ENCODE results near the gene CD160. TPM values are rescaled to one million over a fixed set of nuclear protein-coding genes. Genes with fewer than 3 reads are reported as not detected.
"Not testable (repeated sequence)": the region's sequence is repeated elsewhere in the genome, so short reads cannot be mapped to it uniquely, and the experiment has no call there.

CD160 gene
- total and polyA plus RNA-seq, 10 of the 15 experiments (the other 5 are each of a cell fraction or from before 2014, with no cell fraction given) = 0.06 to 1.1 (median 0.26) TPM; not detected in 5

DNA sequence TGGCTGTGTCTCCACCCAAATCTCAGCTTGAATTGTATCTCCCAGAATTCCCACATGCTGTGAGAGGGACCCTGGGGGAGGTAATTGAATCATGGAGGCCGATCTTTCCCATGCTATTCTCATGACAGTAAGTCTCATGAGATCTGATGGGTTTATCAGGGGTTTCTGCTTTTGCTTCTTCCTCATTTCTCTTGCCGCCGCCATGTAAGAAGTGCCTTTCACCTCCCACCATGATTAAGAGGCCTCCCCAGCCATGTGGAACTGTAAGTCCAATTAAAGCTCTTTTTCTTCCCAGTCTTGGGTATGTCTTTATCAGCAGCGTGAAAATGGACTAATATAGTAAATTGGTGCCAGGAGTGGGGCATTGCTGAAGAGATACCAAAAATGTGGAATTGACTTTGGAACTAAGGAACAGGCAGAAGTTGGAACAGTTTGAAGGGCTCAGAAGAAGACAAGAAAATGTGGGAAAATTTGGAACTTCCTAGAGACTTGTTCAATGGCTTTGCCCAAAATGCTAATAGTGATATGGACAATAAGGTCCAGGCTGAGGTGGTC lies 41.2 kb downstream of the CD160 start:
- H3K79me2 ChIP-seq (ENCODE audit: control insufficient read depth, insufficient read depth, low read length); H3K4me2 ChIP-seq (ENCODE audit: control insufficient read depth, insufficient read depth); SMC1A ChIA-PET (ENCODE audit: uncharacterized antibody, unreplicated experiment); H3K4me1 ChIP-seq (ENCODE audit: control insufficient read depth, insufficient read depth, low read length); H3K4me3 ChIP-seq; H3K9ac ChIP-seq (ENCODE audit: control insufficient read depth, insufficient read depth, low read length); ATAC-seq; intact Hi-C loops (cut with micrococcal nuclease; ENCODE audit: unreplicated experiment); H4K20me1 ChIP-seq (ENCODE audit: control insufficient read depth, insufficient read depth); POLR2A ChIA-PET; H3K9me3 ChIP-seq (replicated peaks; ENCODE audit: control insufficient read depth, insufficient read depth, low read length); RAD21 ChIA-PET (ENCODE audit: unreplicated experiment); H2AFZ ChIP-seq (ENCODE audit: control insufficient read depth, low read depth, low read length); H3K27ac ChIP-seq (ENCODE audit: control insufficient read depth, insufficient read depth); BruUV-seq (replicated peaks); H3K27me3 ChIP-seq (replicated peaks in 1 of 2; ENCODE audit: control insufficient read depth in 2 of 2, insufficient read depth in 2 of 2, low read length in 1 of 2); FAIRE-seq; in situ Hi-C loops (cut with MboI); DNase-seq (ENCODE audit: low read depth, low spot score); H3K36me3 ChIP-seq (ENCODE audit: control insufficient read depth in 2 of 2, insufficient read depth in 2 of 2, low read length in 1 of 2): not testable (repeated sequence)
- CTCF ChIA-PET = interaction anchor here (1.1 to 1.7 kb wide), 2 partner anchors 10 to 14 kb away, joined by 3 to 4 read pairs; no protein-coding TSS in a partner anchor
- WGBS (ENCODE audit: insufficient coverage, insufficient replicate concordance, low lambda C conversion rate, missing lambda C conversion rate) = 100% methylated on average over 4 of the region's 4 CpGs

DNA sequence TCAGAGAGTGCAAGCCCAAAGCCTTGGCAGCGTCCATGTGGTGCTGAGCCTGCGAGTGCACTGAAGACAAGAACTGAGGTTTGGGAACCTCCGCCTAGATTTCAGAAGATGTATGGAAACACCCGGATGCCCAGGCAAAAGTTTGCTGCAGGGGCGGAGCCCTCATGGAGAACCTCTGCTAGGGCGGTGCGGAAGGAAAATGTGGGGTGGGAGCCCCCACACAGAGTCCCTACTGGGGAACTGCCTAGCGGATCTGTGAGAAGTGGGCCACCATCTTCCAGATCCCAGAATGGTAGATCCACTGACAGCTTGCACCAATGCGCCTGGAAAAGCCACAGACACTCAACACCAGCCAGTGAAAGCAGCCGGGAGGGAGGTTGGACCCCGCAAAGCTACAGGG lies 42.2 kb downstream of the CD160 start:
- H3K27me3 ChIP-seq (replicated peaks in 1 of 2; ENCODE audit: control insufficient read depth in 2 of 2, insufficient read depth in 2 of 2, low read length in 1 of 2); SMC1A ChIA-PET (ENCODE audit: uncharacterized antibody, unreplicated experiment); CTCF ChIA-PET; H3K4me2 ChIP-seq (ENCODE audit: control insufficient read depth, insufficient read depth); H3K36me3 ChIP-seq (ENCODE audit: control insufficient read depth in 2 of 2, insufficient read depth in 2 of 2, low read length in 1 of 2); H3K9me3 ChIP-seq (replicated peaks; ENCODE audit: control insufficient read depth, insufficient read depth, low read length); H3K27ac ChIP-seq (ENCODE audit: control insufficient read depth, insufficient read depth); FAIRE-seq; BruUV-seq (replicated peaks); intact Hi-C loops (cut with micrococcal nuclease; ENCODE audit: unreplicated experiment); H2AFZ ChIP-seq (ENCODE audit: control insufficient read depth, low read depth, low read length); DNase-seq (ENCODE audit: low read depth, low spot score); H3K4me1 ChIP-seq (ENCODE audit: control insufficient read depth, insufficient read depth, low read length); H3K9ac ChIP-seq (ENCODE audit: control insufficient read depth, insufficient read depth, low read length); H3K4me3 ChIP-seq; ATAC-seq; RAD21 ChIA-PET (ENCODE audit: unreplicated experiment); in situ Hi-C loops (cut with MboI); H4K20me1 ChIP-seq (ENCODE audit: control insufficient read depth, insufficient read depth); POLR2A ChIA-PET; H3K79me2 ChIP-seq (ENCODE audit: control insufficient read depth, insufficient read depth, low read length): not testable (repeated sequence)
- 97% methylated on average over 11 of the region's 11 CpGs for WGBS (ENCODE audit: insufficient coverage, insufficient replicate concordance, low lambda C conversion rate, missing lambda C conversion rate)

DNA sequence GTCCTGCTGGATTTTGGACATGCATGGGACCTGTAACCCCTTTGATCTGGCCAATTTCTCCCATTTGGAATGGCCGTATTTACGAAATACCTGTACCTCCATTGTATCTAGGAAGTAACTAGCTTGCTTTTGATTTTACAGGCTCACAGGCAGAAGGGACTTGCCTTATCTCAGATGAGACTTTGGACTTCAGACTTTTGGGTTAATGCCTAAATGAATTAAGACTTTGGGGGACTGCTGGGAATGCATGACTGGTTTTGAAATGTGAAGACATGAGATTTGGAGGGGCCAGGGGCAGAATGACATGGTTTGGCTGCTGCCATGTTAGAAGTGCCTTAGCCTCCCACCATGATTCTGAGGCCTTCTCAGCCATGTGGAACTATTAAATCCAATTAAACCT lies 42.7 kb downstream of the CD160 start:
- RAD21 ChIA-PET (ENCODE audit: unreplicated experiment); FAIRE-seq: not testable (repeated sequence)

DNA sequence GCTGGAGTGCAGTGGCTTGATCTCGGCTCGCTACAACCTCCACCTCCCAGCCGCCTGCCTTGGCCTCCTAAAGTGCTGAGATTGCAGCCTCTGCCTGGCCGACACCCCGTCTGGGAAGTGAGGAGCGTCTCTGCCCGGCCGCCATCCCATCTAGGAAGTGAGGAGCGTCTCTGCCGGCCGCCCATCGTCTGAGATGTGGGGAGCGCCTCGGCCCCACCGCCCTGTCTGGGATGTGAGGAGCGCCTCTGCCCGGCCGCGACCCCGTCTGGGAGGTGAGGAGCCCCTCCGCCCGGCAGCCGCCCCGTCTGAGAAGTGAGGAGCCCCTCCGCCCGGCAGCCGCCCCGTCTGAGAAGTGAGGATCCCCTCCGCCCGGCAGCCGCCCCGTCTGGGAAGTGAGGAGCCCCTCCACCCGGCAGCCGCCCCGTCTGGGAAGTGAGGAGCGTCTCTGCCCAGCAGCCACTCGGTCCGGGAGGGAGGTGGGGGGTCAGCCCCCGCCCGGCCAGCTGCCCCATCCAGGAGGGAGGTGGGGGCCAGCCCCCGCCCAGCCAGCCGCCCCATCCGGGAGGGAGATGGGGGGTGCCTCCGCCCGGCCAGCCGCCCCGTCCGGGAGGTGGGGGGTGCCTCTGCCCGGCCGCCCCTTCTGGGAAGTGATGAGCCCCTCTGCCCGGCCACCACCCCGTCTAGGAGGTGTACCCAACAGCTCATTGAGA lies 45.1 kb downstream of the CD160 start:
- DNase-seq (ENCODE audit: low read depth, low spot score); in situ Hi-C loops (cut with MboI); H3K27me3 ChIP-seq (replicated peaks in 1 of 2; ENCODE audit: control insufficient read depth in 2 of 2, insufficient read depth in 2 of 2, low read length in 1 of 2); H3K9ac ChIP-seq (ENCODE audit: control insufficient read depth, insufficient read depth, low read length); H2AFZ ChIP-seq (ENCODE audit: control insufficient read depth, low read depth, low read length); FAIRE-seq; H3K4me3 ChIP-seq; CTCF ChIA-PET; H3K79me2 ChIP-seq (ENCODE audit: control insufficient read depth, insufficient read depth, low read length); H3K4me1 ChIP-seq (ENCODE audit: control insufficient read depth, insufficient read depth, low read length); H4K20me1 ChIP-seq (ENCODE audit: control insufficient read depth, insufficient read depth); H3K9me3 ChIP-seq (replicated peaks; ENCODE audit: control insufficient read depth, insufficient read depth, low read length); ATAC-seq; H3K36me3 ChIP-seq (ENCODE audit: control insufficient read depth in 2 of 2, insufficient read depth in 2 of 2, low read length in 1 of 2); RAD21 ChIA-PET (ENCODE audit: unreplicated experiment); intact Hi-C loops (cut with micrococcal nuclease; ENCODE audit: unreplicated experiment); H3K27ac ChIP-seq (ENCODE audit: control insufficient read depth, insufficient read depth); POLR2A ChIA-PET; SMC1A ChIA-PET (ENCODE audit: uncharacterized antibody, unreplicated experiment); H3K4me2 ChIP-seq (ENCODE audit: control insufficient read depth, insufficient read depth); BruUV-seq (replicated peaks): not testable (repeated sequence)
- 94% methylated on average over 13 of the region's 52 CpGs for WGBS (ENCODE audit: insufficient coverage, insufficient replicate concordance, low lambda C conversion rate, missing lambda C conversion rate)

More for the DNA sequence above, 42.7 kb downstream of the CD160 start:
- H3K36me3 ChIP-seq (ENCODE audit: control insufficient read depth in 2 of 2, insufficient read depth in 2 of 2, low read length in 1 of 2); BruUV-seq (replicated peaks); H3K4me1 ChIP-seq (ENCODE audit: control insufficient read depth, insufficient read depth, low read length); H3K9me3 ChIP-seq (replicated peaks; ENCODE audit: control insufficient read depth, insufficient read depth, low read length); ATAC-seq; in situ Hi-C loops (cut with MboI); CTCF ChIA-PET; H4K20me1 ChIP-seq (ENCODE audit: control insufficient read depth, insufficient read depth); SMC1A ChIA-PET (ENCODE audit: uncharacterized antibody, unreplicated experiment); H3K27ac ChIP-seq (ENCODE audit: control insufficient read depth, insufficient read depth); H3K79me2 ChIP-seq (ENCODE audit: control insufficient read depth, insufficient read depth, low read length); POLR2A ChIA-PET; intact Hi-C loops (cut with micrococcal nuclease; ENCODE audit: unreplicated experiment); DNase-seq (ENCODE audit: low read depth, low spot score); H3K9ac ChIP-seq (ENCODE audit: control insufficient read depth, insufficient read depth, low read length); H3K27me3 ChIP-seq (replicated peaks in 1 of 2; ENCODE audit: control insufficient read depth in 2 of 2, insufficient read depth in 2 of 2, low read length in 1 of 2); H3K4me3 ChIP-seq; H2AFZ ChIP-seq (ENCODE audit: control insufficient read depth, low read depth, low read length); H3K4me2 ChIP-seq (ENCODE audit: control insufficient read depth, insufficient read depth): not testable (repeated sequence)
- WGBS (ENCODE audit: insufficient coverage, insufficient replicate concordance, low lambda C conversion rate, missing lambda C conversion rate) = 94% methylated on average over 2 of the region's 2 CpGs

Measured in GM12878 (cell line).